Stimulated activated memory B cell treated with anti-CD40 and anti-IgM and Interleukin-4, amounts not matched to agents 10 μg/mL and 1 μg/mL and 100 μg/mL, for 72 hours (primary cell): Measurements from ENCODE around the gene CRELD2.

Experiments used
- ATAC-seq: fragments of 150-1000 bp; cut with Tn5 transposase; 2 replicates; pipeline ENCODE4 v1.10.0; 2021
- H3K27ac Mint-ChIP-seq: one replicate; pipeline ENCODE4 v1.8.0; 2022; ENCODE audit warnings: mild to moderate bottlenecking, mixed read lengths
- H3K27me3 Mint-ChIP-seq: one replicate; pipeline ENCODE4 v1.8.0; 2022; ENCODE audit warnings: mixed read lengths
- H3K36me3 Mint-ChIP-seq: one replicate; pipeline ENCODE4 v1.8.0; 2022; ENCODE audit warnings: mixed read lengths
- H3K4me1 Mint-ChIP-seq: one replicate; pipeline ENCODE4 v1.8.0; 2022; ENCODE audit warnings: mixed read lengths
- H3K4me3 Mint-ChIP-seq: one replicate; pipeline ENCODE4 v1.8.0; 2022; ENCODE audit warnings: mild to moderate bottlenecking, moderate library complexity, mixed read lengths
- H3K9me3 Mint-ChIP-seq: one replicate; pipeline ENCODE4 v1.8.0; 2022; ENCODE audit warnings: mixed read lengths

Gene CRELD2

DNA sequence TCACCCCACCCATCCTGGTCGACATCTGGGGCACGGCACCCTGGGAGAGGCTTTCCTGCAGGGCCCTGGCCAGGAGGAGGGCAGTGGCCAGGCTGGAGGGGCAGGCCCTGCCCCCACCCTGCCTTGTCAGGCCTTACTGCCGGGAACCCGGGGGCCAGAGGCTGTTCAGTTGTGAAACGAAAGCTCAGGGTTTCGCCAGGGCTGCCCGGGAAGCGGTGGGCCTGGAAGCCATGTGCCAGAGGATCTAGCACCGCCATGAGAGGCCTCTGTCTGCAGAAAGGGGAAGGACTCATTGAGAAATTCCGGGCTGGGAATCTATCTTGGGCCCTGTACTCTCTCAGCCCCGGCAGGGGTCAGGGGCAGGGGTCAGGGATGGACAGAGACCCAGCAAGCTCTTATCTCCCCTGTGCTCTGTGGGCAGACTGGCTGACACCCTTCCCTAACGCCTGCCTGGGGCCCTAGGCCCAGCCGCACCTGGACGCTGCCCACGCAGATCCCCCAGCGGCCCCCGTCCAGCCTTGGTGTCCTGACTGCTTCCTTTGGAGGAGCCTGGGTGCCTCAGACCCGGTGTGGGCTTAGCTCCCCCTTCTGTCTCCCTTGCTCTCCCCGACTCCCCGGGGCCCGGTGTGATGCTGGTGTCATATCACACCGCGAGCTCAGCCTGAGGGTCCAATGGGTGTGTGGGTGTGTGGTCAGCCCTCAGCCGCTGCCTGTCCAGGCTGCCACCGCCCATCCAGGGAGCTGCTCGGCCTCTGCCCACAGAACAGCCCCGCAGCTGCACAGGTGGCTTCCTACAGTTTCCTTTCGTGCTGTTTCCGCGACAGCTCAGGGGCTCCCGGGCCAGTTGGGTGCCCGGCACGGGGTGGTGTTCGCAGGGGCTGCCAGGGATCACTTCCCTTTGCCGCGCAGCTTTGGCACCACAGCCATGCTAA is 48.6 kb downstream of the CRELD2 start:
- H3K9me3 Mint-ChIP-seq = no peaks in the 10 kb centered on the region
- H3K4me1 Mint-ChIP-seq = peaks cover 71% of the 10 kb centered on the region
- H3K36me3 Mint-ChIP-seq = peaks cover 24% of the 10 kb centered on the region
- ATAC-seq = peak; percentile 1
- peak overlapping the region; percentile 92 for H3K27ac Mint-ChIP-seq
- peak overlapping the region; percentile 73 for H3K4me3 Mint-ChIP-seq
- H3K27me3 Mint-ChIP-seq = no peaks in the 10 kb centered on the region

DNA sequence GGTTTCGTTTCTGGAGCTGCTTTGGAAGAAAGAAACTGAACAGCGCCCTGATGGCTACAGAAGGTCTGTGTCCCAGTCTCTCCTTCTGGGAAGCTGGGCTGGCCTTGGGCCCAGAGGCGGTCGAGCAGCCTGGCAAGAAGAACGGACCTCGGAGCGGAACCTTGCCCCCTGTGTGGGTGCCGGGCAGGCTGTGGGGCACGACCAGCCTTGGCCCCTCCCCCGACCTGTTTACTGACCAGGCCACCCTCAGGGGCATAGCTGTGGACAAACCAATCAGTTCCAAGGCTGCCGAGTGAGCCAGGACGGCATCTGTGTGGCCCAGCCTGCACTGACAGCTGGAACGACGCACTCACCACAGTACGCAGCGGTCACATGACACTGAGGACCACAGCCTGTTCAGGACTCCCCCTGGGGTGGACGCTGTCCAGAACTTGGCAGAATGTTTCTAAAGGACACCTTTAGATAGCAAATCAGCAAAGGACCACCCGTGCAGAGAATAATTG is 49.3 kb downstream of the CRELD2 start:
- H3K27ac Mint-ChIP-seq = peak overlapping the region; percentile 92
- H3K4me3 Mint-ChIP-seq = peak overlapping the region; percentile 73
- no peaks in the 10 kb centered on the region for H3K27me3 Mint-ChIP-seq
- ATAC-seq = no peak
- H3K9me3 Mint-ChIP-seq = no peaks in the 10 kb centered on the region
- H3K4me1 Mint-ChIP-seq = peaks cover 69% of the 10 kb centered on the region
- peaks cover 21% of the 10 kb centered on the region for H3K36me3 Mint-ChIP-seq

DNA sequence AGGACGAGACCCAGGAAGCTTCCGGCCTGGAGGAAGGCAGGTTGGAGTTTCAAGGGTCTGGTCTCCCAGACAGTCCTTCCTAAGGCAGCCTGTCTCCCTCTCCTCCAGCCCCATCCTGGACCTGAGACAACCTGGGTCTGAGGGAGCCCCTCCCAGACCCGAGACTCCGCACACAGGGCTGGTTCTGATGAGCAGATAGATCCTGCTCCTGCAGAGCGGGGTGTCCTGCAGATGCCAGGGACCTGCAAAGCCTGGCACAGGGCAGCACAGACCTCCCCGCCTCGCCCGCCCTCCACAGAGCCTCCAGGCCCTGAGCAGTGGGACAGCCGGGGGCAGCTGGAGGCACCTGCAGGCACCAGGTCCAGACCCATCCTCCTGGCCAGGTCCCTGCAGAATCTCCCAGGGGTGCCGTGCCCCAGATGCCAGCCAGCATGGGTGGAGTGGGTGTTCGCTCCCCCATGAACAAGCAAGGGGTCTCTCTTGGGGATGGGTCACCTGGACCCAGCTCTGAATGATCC is 49.9 kb downstream of the CRELD2 start:
- no peak for ATAC-seq

DNA sequence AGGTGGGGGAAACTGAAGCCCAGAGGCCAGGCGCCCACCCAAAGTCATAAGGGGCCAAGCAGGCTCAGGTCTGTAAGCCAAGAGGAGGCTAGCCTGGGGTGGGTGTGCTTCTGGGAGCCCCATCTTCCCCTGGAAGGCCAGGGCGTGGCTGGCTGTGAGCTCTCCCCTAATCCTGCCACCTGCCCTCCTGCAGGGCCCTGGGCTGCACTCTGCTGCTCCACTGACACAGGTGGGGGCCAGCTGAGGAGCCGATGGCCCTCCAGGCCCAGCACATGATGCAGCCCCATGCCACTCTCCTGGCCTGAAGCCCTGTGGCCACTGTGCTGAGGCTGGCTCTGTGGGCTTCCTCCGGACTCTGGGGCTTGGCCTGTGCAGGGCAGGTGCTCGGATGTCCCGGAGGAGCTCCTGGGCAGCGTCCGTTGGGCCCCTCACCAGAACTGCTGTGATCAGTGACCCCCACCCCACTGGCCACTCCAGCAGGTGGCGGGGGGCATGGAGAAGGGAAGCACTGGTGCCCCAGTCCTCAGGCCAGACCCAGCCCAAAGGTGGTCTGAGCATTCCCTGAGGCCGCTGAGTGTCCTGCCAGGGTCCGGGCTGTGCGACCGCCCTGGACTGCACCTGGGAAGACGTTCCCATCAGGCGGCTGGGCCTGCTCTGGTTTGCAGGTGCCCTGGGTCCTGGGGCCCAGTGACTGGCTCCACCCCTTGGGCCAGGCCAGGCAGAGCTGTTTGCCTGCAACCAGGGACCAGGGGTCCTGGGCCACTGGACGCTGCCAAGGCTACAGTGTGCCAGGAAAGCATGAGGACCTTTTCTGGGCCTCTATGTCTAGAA is 50.6 kb downstream of the CRELD2 start:
- H3K27me3 Mint-ChIP-seq = no peaks in the 10 kb centered on the region
- H3K27ac Mint-ChIP-seq = no peak overlapping the region
- H3K36me3 Mint-ChIP-seq = peaks cover 8% of the 10 kb centered on the region
- H3K9me3 Mint-ChIP-seq = no peaks in the 10 kb centered on the region
- H3K4me1 Mint-ChIP-seq = peaks cover 56% of the 10 kb centered on the region
- no peak overlapping the region for H3K4me3 Mint-ChIP-seq
- no peak for ATAC-seq

More for the DNA sequence above, 49.9 kb downstream of the CRELD2 start:
- H3K4me1 Mint-ChIP-seq = peaks cover 63% of the 10 kb centered on the region
- peak overlapping the region; percentile 92 for H3K27ac Mint-ChIP-seq
- H3K4me3 Mint-ChIP-seq = no peak overlapping the region
- peaks cover 14% of the 10 kb centered on the region for H3K36me3 Mint-ChIP-seq
- no peaks in the 10 kb centered on the region for H3K9me3 Mint-ChIP-seq
- no peaks in the 10 kb centered on the region for H3K27me3 Mint-ChIP-seq

DNA sequence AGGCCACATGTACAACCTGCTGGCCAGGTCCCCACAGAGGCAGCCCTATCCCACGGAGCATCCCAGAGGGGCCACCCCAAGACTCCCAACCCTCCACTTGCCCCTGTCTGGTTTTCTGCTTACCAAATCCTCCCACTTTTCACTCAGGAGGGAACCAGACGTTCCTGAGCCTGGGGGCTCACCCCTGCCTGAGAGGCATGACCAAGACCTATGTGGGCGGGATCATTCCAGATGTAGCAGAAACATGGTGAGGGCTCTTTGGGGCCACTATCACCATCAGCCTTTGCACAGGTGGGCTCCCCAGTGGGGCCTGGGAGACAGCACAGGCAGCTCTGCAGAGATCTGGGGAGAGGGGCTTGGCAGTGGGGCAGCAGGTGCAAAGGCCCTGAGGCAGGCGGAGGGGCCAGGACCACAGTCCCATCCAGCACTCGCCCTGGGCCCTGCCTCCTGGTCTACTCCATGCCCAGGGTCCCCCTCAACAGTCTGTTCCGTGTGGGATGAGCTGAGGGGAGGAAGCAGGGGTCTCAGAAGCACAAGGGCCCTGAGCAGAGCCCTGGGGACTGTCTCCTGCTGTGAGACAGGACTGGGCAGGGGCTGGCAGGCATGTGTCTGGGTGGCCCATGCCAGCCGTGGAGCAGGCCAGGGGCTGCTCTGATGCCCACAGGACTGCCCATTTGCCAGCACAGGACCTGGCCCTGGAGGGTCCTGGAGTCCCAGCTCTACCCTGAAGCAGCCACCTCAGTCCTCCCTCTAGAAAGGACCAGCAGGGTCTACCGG is 51.5 kb downstream of the CRELD2 start:
- peak overlapping the region; percentile 95 for H3K27ac Mint-ChIP-seq
- H3K36me3 Mint-ChIP-seq = peaks cover 5% of the 10 kb centered on the region
- H3K4me3 Mint-ChIP-seq = no peak overlapping the region
- H3K4me1 Mint-ChIP-seq = peaks cover 47% of the 10 kb centered on the region
- H3K27me3 Mint-ChIP-seq = no peaks in the 10 kb centered on the region
- no peaks in the 10 kb centered on the region for H3K9me3 Mint-ChIP-seq
- no peak for ATAC-seq

DNA sequence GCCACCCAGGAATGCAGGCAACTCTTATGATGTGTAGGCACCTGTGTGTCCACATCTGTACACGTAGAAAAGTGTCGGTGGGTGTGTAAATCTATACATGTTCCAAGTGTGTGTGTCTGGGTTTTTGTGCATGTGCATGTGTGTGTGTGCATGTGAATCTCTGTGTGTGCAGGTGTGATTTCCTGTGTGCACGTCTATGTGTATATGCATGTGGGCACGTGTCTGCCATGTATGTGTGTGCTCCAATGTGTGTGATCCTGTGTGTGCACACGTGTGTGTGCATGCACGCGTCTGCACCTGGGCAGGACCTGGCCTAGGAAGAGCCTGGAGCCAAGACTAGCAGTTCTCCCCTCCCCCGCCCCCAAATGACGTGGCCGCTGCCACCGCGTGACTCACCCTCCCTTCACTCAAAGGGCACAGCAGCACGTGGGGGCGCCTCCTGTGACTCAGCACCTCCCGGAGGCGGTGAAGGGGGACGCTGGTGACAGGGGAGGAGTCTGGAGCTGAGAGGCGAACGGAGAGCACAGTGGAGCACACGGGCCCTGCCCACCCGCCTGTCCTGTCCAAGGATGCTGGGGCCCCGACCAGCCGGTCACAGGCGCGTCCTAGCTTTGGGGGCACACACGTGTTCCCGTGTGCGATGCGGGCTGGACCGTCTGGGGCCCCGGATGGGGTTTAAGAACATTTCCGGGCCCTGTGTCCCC is 52.2 kb downstream of the CRELD2 start:
- Mint-ChIP-seq H3K36me3 (peaks cover 5% of the 10 kb centered on the region), H3K27me3 (no peaks in the 10 kb centered on the region), H3K9me3 (peaks cover 3% of the 10 kb centered on the region), H3K4me3 (peak overlapping the region; percentile 79), H3K27ac (peak overlapping the region; percentile 95), H3K4me1 (peaks cover 46% of the 10 kb centered on the region)
- peak; percentile 90 for ATAC-seq

DNA sequence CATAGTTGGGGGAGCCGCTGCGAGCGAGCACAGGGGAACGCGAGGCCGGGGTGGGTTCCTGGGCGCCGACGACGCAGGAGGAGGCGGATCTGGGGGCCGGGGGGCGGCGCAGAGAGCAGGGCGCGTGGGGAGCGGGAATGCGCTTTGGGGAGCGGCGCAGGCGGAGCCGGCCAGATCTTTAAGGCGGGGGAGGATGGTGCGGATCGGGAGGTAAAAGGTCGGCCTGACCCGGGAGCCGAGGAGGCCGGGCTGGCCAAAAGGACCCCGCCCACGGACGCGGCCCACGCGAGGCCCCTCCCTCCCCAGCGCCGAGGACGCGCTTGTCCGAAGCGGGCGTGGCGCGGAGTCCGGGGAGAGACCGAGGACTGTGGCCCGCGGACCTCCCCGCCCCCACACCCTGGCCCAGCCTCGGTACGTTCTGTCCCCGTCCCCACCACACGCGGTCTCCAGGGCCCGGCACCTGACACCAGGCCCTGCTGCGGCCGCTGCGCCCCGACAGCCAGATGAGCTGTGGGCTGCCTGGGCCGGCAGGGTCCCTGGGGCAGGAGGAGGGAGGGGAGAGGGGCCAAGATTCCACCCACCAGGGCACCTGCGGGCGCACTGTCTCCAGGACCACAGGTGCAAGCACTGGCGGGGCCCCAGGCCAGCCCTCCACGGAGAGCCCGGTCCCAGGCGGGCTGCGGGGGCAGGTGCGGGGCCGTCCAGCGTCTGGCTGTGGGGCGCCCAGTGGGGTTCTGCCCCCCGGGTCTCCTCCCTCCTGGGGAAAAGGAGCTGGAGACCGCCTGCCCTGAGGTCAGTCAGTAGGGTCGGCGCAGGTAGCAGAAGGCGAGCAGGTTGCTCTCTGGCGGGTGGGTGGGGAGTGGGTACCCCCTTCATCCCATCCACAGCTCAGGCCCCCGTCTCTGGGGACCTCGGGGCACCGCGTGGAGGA is 53.1 kb downstream of the CRELD2 start:
- Mint-ChIP-seq H3K36me3 (peaks cover 5% of the 10 kb centered on the region), H3K4me3 (peak overlapping the region; percentile 79), H3K9me3 (peaks cover 3% of the 10 kb centered on the region), H3K4me1 (peaks cover 44% of the 10 kb centered on the region), H3K27me3 (no peaks in the 10 kb centered on the region), H3K27ac (peak overlapping the region; percentile 95)
- ATAC-seq = peak; percentile 54

DNA sequence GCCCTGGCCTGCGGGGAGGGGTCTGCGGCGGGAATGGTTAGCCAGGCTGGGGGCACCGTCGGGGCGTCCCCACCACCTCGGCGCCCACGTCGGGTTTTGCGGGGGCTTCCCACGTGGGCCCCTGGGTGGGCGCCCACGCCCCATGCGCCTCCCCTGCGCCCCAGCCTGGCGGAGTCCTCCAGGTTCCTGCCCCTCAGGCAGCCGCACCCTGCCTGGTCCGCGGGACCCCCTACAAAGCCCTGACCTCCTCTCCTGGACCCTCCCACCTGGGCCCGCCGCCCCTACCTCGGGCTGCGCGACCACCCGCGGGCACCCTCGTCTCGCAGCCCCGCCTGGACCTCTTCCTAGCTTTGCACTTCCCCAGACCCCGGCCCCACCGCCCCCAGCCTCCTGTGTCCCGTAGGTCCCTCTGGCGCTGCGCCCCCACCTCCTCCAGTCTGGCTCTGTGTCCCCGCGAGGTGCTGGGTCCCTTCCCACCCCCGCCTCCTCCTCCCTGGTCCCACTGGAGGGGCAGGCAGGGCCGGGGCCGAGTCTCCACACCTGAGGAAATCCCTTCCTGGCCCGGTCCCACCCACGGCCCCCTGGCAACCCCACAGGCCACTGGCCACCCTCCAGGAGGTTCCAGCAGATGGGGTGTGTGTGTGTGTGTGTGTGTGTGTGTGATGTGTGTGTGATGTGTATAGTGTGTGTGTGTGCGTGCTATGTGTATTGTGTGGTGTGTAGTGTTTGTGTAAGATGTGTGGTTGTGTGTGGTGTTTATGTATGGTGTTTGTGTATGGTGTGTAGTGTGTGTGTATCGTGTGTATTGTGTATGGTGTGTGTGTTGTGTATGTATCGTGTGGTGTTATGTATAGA is 54.0 kb downstream of the CRELD2 start:
- Mint-ChIP-seq H3K27me3 (no peaks in the 10 kb centered on the region), H3K4me1 (peaks cover 39% of the 10 kb centered on the region), H3K4me3 (no peak overlapping the region), H3K9me3 (peaks cover 3% of the 10 kb centered on the region), H3K36me3 (peaks cover 2% of the 10 kb centered on the region), H3K27ac (no peak overlapping the region)
- no peak for ATAC-seq

DNA sequence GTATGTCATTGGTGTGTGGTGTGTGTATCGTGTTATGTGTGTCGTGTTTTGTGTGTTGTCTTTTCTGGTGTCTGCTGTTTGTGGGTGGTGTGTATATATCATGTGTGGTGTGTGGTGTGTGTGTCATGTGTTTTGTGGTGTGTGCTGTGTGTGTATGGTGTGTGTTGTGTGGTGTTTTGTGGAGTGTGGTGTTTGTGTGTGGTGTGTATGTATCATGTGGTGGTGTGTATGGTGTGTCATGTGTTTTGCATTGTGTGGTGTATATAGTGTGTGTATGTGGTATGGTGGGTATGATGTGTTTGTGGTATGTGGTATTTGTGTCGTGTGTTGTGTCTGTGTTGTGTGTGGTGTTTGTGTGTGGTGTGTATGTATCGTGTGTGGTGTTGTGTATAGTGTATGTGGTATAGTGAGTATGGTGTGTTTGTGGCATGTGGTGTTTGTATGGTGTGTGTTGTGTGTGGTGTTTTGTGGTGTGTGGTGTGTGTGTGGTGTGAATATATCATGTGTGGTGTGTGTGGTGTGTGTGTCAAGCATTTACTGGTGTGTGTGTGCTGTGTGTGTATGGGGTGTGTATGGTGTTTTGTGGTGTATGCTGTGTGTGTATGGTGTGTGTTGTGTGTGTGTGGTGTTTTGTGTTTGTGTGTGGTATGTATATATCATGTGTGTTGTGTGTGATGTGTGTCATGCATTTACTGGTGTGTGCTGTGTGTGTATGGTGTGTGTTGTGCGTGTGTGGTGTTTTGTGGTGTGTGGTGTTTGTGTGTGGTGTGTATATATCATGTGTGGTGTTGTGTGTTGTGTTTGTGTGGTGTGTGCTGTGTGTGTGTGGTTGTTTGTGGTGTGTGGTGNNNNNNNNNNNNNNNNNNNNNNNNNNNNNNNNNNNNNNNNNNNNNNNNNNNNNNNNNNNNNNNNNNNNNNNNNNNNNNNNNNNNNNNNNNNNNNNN is 54.9 kb downstream of the CRELD2 start:
- no peaks in the 10 kb centered on the region for H3K36me3 Mint-ChIP-seq
- H3K27ac Mint-ChIP-seq = no peak overlapping the region
- H3K4me1 Mint-ChIP-seq = peaks cover 31% of the 10 kb centered on the region
- no peaks in the 10 kb centered on the region for H3K27me3 Mint-ChIP-seq
- peaks cover 3% of the 10 kb centered on the region for H3K9me3 Mint-ChIP-seq
- H3K4me3 Mint-ChIP-seq = no peak overlapping the region
- no peak for ATAC-seq

DNA sequence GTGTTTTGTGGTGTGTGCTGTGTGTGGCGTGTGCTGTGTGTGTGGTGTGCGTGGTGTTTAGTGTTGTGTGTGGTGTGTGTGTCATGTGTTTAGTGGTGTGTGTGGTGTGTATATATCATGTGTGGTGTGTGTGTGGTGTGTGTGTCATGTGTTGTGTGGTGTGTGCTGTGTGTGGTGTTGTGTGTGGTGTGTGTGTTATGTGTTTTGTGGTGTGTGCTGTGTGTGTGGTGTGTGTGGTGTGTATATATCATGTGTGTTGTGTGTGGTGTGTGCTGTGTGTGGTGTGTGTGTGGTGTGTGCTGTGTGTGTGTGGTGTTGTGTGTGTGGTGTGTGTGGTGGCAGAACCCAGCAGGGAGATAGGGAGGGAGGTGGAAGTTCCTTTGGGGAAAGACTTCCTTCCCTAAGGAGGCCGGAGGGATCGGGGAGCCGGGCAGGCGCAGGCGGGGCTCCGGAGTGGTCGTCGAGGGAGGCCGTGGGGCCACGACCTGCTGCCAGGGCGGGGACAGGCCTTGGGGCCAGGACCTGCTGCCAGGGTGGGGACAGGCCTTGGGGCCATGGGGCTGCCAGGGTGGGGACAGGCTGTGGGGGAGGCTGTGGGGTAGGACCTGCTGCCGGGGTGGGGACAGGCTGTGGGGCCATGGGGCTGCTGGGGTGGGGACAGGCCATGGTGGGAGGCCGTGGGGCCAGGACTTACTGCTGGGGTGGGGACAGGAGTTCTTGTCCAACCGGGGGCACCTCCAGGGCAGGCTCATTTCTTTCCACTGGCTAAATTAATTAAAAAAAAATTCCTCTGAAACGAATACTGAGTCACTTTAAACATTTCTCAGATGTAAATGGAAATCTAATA is 57.3 kb downstream of the CRELD2 start:
- ATAC-seq = peak; percentile 71
- Mint-ChIP-seq H3K4me1 (peaks cover 20% of the 10 kb centered on the region), H3K27ac (peak overlapping the region; percentile 84), H3K9me3 (peaks cover 11% of the 10 kb centered on the region), H3K36me3 (peaks cover 10% of the 10 kb centered on the region), H3K27me3 (no peaks in the 10 kb centered on the region), H3K4me3 (peak overlapping the region; percentile 18)
